HEK293 (cell line): ENCODE data around the gene ZNF790.

Experiments used
- FEZF1 ChIP-seq: fragments of 450-650 bp; formaldehyde crosslinking; IDR thresholded peaks from 2 replicates; pipeline ENCODE4 v1.5.1; 2016; ENCODE audit warnings: missing biosample characterization, missing genetic modification characterization
- HOXD13 ChIP-seq: sonication (generic); formaldehyde crosslinking; IDR thresholded peaks from 2 replicates; pipeline ENCODE4 v1.8.0; 2022; ENCODE audit warnings: missing genetic modification reagents, borderline replicate concordance
- KLF10 ChIP-seq: fragments of 450-650 bp; IDR thresholded peaks from 2 replicates; pipeline ENCODE4 v1.5.1; 2018; ENCODE audit warnings: missing biosample characterization, mild to moderate bottlenecking, missing genetic modification characterization
- KLF7 ChIP-seq: fragments of 450-650 bp; formaldehyde crosslinking; IDR thresholded peaks from 2 replicates; pipeline ENCODE4 v1.5.1; 2016; ENCODE audit warnings: missing biosample characterization, missing genetic modification characterization, borderline replicate concordance
- SP2 ChIP-seq: fragments of 450-650 bp; formaldehyde crosslinking; IDR thresholded peaks from 2 replicates; pipeline ENCODE4 v1.5.1; 2016; ENCODE audit warnings: missing biosample characterization, missing genetic modification characterization
- ZFP3 ChIP-seq: fragments of 450-650 bp; formaldehyde crosslinking; IDR thresholded peaks from 2 replicates; pipeline ENCODE4 v1.5.1; 2016; ENCODE audit warnings: low read depth, missing biosample characterization, missing genetic modification characterization
- ZNF146 ChIP-seq: fragments of 450-650 bp; formaldehyde crosslinking; IDR thresholded peaks from 2 replicates; pipeline ENCODE4 v1.5.1; 2016; ENCODE audit warnings: missing biosample characterization, missing genetic modification characterization
- ZNF239 ChIP-seq: fragments of 450-650 bp; formaldehyde crosslinking; IDR thresholded peaks from 2 replicates; pipeline ENCODE4 v1.5.1; 2016; ENCODE audit warnings: missing biosample characterization, missing genetic modification characterization
- ZNF266 ChIP-seq: fragments of 450-650 bp; formaldehyde crosslinking; IDR thresholded peaks from 2 replicates; pipeline ENCODE4 v1.5.1; 2016; ENCODE audit warnings: missing biosample characterization, missing genetic modification characterization, low read depth
- ZNF366 ChIP-seq: fragments of 450-650 bp; formaldehyde crosslinking; conservative IDR thresholded peaks from 2 replicates; pipeline ENCODE4 v1.5.1; 2016; ENCODE audit warnings: missing biosample characterization, missing genetic modification characterization
- ZNF48 ChIP-seq: fragments of 450-650 bp; formaldehyde crosslinking; IDR thresholded peaks from 2 replicates; pipeline ENCODE4 v1.5.1; 2016; ENCODE audit warnings: missing biosample characterization, missing genetic modification characterization
- ZNF510 ChIP-seq: fragments of 450-650 bp; formaldehyde crosslinking; IDR thresholded peaks from 2 replicates; pipeline ENCODE4 v1.5.1; 2018; ENCODE audit warnings: mild to moderate bottlenecking, missing genetic modification characterization, missing biosample characterization; ENCODE audit not compliant: insufficient replicate concordance
- ZNF530 ChIP-seq: fragments of 450-650 bp; formaldehyde crosslinking; IDR thresholded peaks from 2 replicates; pipeline ENCODE4 v1.5.1; 2016; ENCODE audit warnings: low read depth, missing biosample characterization, missing genetic modification characterization
- ZNF560 ChIP-seq: fragments of 450-650 bp; formaldehyde crosslinking; IDR thresholded peaks from 2 replicates; pipeline ENCODE4 v1.5.1; 2017; ENCODE audit warnings: missing biosample characterization, missing genetic modification characterization, borderline replicate concordance
- ZNF561 ChIP-seq: fragments of 450-650 bp; IDR thresholded peaks from 2 replicates; pipeline ENCODE4 v1.5.1; 2018; ENCODE audit warnings: missing biosample characterization, missing genetic modification characterization, borderline replicate concordance
- ZNF585B ChIP-seq: fragments of 450-650 bp; formaldehyde crosslinking; IDR thresholded peaks from 2 replicates; pipeline ENCODE4 v1.5.1; 2016; ENCODE audit warnings: missing biosample characterization, missing genetic modification characterization
- ZNF707 ChIP-seq: fragments of 450-650 bp; formaldehyde crosslinking; IDR thresholded peaks from 2 replicates; pipeline ENCODE4 v1.5.1; 2016; ENCODE audit warnings: missing biosample characterization, missing genetic modification characterization
- ZSCAN23 ChIP-seq: fragments of 450-650 bp; formaldehyde crosslinking; IDR thresholded peaks from 2 replicates; pipeline ENCODE4 v1.5.1; 2016; ENCODE audit warnings: missing biosample characterization, missing genetic modification characterization
- TF ChIP-seq, protein P1 (sequence below): fragments of 450-650 bp; formaldehyde crosslinking; IDR thresholded peaks from 2 replicates; pipeline ENCODE4 v1.5.1; 2017; ENCODE audit warnings: missing biosample characterization, missing genetic modification characterization
- TF ChIP-seq, protein P2 (sequence below): fragments of 450-650 bp; formaldehyde crosslinking; IDR thresholded peaks from 2 replicates; pipeline ENCODE4 v1.5.1; 2017; ENCODE audit warnings: missing biosample characterization, missing genetic modification characterization
- TF ChIP-seq, protein P3 (sequence below): fragments of 450-650 bp; formaldehyde crosslinking; IDR thresholded peaks from 2 replicates; pipeline ENCODE4 v1.5.1; 2016; ENCODE audit warnings: missing biosample characterization, missing genetic modification characterization
- TF ChIP-seq, protein P4 (sequence below): fragments of 450-650 bp; formaldehyde crosslinking; IDR thresholded peaks from 2 replicates; pipeline ENCODE4 v1.5.1; 2016; ENCODE audit warnings: missing biosample characterization, missing genetic modification characterization, borderline replicate concordance
- TF ChIP-seq, protein P5 (sequence below): fragments of 450-650 bp; formaldehyde crosslinking; IDR thresholded peaks from 2 replicates; pipeline ENCODE4 v1.5.1; 2016; ENCODE audit warnings: missing biosample characterization, missing genetic modification characterization
- TF ChIP-seq, protein P6 (sequence below): sonication (generic); formaldehyde crosslinking; IDR thresholded peaks from 2 replicates; pipeline ENCODE4 v1.8.1; 2022; ENCODE audit warnings: mild to moderate bottlenecking, moderate library complexity, missing genetic modification reagents

Gene ZNF790

DNA sequence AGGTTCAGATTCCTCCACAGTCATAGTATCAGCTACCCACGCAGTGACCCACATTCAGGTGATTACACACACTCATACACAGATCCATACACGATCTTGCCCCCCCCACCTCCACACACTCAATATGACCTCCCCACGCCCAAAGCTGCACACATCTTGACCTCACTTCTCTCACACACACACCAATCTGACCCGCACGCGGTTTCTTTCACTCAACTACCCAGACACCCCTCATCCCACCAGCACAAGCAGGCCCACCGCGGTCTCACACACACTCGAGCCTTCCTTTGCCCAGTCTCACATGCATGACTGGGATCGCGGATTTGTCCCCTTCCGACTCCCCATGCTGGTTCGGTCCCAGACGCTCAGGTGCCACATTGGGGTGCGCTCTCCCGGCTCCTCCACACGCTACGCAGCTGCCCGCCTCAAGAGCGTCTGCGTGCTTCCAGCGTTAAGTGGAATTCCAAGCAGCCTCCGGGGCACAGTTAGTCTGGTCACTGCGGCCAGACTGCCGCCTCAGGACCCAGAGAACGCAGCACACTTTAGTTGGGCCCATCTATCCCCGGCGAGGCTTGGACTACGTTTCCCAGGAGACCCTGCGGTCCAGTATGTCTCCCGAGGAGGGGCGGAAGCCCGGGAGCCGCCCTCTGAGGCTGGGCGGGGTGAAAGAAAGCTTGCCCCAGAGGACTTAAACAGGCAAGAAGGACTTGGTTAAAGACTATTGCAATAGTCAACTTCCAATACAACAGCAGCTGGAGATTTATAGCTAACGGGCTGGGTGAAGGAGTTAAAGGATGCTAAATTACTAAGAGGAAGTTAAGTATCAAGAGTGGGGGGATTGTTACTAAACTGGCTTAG is 11.7 kb upstream of the ZNF790 start (continued):
- TF ChIP-seq ZNF366 (tag by site-specific recombination), result 0 out of 2 replicates have a peak, but pooled peaks have one; percentile 8
- TF ChIP-seq, protein P1, sequence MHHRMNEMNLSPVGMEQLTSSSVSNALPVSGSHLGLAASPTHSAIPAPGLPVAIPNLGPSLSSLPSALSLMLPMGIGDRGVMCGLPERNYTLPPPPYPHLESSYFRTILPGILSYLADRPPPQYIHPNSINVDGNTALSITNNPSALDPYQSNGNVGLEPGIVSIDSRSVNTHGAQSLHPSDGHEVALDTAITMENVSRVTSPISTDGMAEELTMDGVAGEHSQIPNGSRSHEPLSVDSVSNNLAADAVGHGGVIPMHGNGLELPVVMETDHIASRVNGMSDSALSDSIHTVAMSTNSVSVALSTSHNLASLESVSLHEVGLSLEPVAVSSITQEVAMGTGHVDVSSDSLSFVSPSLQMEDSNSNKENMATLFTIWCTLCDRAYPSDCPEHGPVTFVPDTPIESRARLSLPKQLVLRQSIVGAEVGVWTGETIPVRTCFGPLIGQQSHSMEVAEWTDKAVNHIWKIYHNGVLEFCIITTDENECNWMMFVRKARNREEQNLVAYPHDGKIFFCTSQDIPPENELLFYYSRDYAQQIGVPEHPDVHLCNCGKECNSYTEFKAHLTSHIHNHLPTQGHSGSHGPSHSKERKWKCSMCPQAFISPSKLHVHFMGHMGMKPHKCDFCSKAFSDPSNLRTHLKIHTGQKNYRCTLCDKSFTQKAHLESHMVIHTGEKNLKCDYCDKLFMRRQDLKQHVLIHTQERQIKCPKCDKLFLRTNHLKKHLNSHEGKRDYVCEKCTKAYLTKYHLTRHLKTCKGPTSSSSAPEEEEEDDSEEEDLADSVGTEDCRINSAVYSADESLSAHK (tag by site-specific recombination), result peak; percentile 8; the same call in 1 of the 2 replicates
- TF ChIP-seq ZNF585B (tag by site-specific recombination), result no peak
- TF ChIP-seq, protein P2, sequence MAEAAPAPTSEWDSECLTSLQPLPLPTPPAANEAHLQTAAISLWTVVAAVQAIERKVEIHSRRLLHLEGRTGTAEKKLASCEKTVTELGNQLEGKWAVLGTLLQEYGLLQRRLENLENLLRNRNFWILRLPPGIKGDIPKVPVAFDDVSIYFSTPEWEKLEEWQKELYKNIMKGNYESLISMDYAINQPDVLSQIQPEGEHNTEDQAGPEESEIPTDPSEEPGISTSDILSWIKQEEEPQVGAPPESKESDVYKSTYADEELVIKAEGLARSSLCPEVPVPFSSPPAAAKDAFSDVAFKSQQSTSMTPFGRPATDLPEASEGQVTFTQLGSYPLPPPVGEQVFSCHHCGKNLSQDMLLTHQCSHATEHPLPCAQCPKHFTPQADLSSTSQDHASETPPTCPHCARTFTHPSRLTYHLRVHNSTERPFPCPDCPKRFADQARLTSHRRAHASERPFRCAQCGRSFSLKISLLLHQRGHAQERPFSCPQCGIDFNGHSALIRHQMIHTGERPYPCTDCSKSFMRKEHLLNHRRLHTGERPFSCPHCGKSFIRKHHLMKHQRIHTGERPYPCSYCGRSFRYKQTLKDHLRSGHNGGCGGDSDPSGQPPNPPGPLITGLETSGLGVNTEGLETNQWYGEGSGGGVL (tag by site-specific recombination), result peak; percentile 78
- no peak for TF ChIP-seq ZNF510 (tag by site-specific recombination)
- TF ChIP-seq SP2 (tag by site-specific recombination), result peak; percentile 77
- TF ChIP-seq, protein P3, sequence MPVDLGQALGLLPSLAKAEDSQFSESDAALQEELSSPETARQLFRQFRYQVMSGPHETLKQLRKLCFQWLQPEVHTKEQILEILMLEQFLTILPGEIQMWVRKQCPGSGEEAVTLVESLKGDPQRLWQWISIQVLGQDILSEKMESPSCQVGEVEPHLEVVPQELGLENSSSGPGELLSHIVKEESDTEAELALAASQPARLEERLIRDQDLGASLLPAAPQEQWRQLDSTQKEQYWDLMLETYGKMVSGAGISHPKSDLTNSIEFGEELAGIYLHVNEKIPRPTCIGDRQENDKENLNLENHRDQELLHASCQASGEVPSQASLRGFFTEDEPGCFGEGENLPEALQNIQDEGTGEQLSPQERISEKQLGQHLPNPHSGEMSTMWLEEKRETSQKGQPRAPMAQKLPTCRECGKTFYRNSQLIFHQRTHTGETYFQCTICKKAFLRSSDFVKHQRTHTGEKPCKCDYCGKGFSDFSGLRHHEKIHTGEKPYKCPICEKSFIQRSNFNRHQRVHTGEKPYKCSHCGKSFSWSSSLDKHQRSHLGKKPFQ (tag by site-specific recombination), result no peak; the same call in 1 of the 2 replicates
- 0 out of 2 replicates have a peak, but pooled peaks have one; percentile 57 for TF ChIP-seq ZNF146 (tag by site-specific recombination)
- TF ChIP-seq ZNF239 (tag by site-specific recombination), result peak; percentile 70; the same call in 1 of the 2 replicates
- peak; percentile 41; the same call in 1 of the 2 replicates for TF ChIP-seq ZFP3 (tag by site-specific recombination)
- no peak for TF ChIP-seq ZNF48 (tag by site-specific recombination)
- no peak for TF ChIP-seq KLF10 (tag by site-specific recombination)
- TF ChIP-seq ZNF707 (tag by site-specific recombination), result peak; percentile 98
- peak; percentile 18; the same call in 1 of the 2 replicates for TF ChIP-seq ZNF561 (tag by site-specific recombination)
- peak; percentile 26; the same call in 1 of the 2 replicates for TF ChIP-seq ZNF530 (tag by site-specific recombination)
- TF ChIP-seq ZNF266 (tag by site-specific recombination), result peak; percentile 55; the same call in 1 of the 2 replicates
- TF ChIP-seq, protein P4, sequence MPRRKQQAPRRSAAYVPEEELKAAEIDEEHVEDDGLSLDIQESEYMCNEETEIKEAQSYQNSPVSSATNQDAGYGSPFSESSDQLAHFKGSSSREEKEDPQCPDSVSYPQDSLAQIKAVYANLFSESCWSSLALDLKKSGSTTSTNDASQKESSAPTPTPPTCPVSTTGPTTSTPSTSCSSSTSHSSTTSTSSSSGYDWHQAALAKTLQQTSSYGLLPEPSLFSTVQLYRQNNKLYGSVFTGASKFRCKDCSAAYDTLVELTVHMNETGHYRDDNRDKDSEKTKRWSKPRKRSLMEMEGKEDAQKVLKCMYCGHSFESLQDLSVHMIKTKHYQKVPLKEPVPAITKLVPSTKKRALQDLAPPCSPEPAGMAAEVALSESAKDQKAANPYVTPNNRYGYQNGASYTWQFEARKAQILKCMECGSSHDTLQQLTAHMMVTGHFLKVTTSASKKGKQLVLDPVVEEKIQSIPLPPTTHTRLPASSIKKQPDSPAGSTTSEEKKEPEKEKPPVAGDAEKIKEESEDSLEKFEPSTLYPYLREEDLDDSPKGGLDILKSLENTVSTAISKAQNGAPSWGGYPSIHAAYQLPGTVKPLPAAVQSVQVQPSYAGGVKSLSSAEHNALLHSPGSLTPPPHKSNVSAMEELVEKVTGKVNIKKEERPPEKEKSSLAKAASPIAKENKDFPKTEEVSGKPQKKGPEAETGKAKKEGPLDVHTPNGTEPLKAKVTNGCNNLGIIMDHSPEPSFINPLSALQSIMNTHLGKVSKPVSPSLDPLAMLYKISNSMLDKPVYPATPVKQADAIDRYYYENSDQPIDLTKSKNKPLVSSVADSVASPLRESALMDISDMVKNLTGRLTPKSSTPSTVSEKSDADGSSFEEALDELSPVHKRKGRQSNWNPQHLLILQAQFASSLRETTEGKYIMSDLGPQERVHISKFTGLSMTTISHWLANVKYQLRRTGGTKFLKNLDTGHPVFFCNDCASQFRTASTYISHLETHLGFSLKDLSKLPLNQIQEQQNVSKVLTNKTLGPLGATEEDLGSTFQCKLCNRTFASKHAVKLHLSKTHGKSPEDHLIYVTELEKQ (tag by site-specific recombination), result peak; percentile 63; the same call in 1 of the 2 replicates
- no peak for TF ChIP-seq ZNF560 (tag by site-specific recombination)
- TF ChIP-seq FEZF1 (tag by site-specific recombination), result no peak
- TF ChIP-seq KLF7, result peak; percentile 79
- TF ChIP-seq, protein P5, sequence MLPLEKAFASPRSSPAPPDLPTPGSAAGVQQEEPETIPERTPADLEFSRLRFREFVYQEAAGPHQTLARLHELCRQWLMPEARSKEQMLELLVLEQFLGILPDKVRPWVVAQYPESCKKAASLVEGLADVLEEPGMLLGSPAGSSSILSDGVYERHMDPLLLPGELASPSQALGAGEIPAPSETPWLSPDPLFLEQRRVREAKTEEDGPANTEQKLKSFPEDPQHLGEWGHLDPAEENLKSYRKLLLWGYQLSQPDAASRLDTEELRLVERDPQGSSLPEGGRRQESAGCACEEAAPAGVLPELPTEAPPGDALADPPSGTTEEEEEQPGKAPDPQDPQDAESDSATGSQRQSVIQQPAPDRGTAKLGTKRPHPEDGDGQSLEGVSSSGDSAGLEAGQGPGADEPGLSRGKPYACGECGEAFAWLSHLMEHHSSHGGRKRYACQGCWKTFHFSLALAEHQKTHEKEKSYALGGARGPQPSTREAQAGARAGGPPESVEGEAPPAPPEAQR (tag by site-specific recombination), result peak; percentile 81; the same call in 1 of the 2 replicates
- TF ChIP-seq HOXD13, result no peak
- TF ChIP-seq, protein P6, sequence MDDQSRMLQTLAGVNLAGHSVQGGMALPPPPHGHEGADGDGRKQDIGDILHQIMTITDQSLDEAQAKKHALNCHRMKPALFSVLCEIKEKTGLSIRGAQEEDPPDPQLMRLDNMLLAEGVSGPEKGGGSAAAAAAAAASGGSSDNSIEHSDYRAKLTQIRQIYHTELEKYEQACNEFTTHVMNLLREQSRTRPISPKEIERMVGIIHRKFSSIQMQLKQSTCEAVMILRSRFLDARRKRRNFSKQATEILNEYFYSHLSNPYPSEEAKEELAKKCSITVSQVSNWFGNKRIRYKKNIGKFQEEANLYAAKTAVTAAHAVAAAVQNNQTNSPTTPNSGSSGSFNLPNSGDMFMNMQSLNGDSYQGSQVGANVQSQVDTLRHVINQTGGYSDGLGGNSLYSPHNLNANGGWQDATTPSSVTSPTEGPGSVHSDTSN (CRISPR knock-in tag), result 0 out of 2 replicates have a peak, but pooled peaks have one; percentile 20
- TF ChIP-seq ZSCAN23 (tag by site-specific recombination), result no peak
